SK-MEL-5 (cell line): ENCODE results near the gene FAM20A. TPM values are rescaled to one million over a fixed set of nuclear protein-coding genes. Genes with fewer than 3 reads are reported as not detected.
A peak's percentile ranks its signal among the peaks of the same experiment; 100 is the strongest.
"Not testable (repeated sequence)": the region's sequence is repeated elsewhere in the genome, so short reads cannot be mapped to it uniquely, and the experiment has no call there.

Source experiments
- DNase-seq: peaks from one replicate; pipeline ENCODE4 v3.0.0-alpha.2; 2016; ENCODE audit warnings: low read depth, low spot score
- in situ Hi-C: cut with HindIII; loops from 2 replicates; pipeline ENCODE4 v1.10.0; 2016; ENCODE audit warnings: low sequenced_read_pairs, high pct_unique_total_duplicates, low pct_unique_long_range_greater_than_20kb
- total RNA-seq: library from RNA; depleted of rRNA; stranded (reverse); fragments of >200 nt; shearing (Covaris generic); gene quantifications from 2 replicates; pipeline ENCODE4 v1.2.3, GENCODE V29; 2014

Gene FAM20A
- total RNA-seq, 1 experiment from 2014 or later = not detected

- DNase-seq, in situ Hi-C loops: not testable (repeated sequence)
These were observed 83.6 kb downstream of the FAM20A start for GRCh38 chr17:68517605-68518004.

DNA sequence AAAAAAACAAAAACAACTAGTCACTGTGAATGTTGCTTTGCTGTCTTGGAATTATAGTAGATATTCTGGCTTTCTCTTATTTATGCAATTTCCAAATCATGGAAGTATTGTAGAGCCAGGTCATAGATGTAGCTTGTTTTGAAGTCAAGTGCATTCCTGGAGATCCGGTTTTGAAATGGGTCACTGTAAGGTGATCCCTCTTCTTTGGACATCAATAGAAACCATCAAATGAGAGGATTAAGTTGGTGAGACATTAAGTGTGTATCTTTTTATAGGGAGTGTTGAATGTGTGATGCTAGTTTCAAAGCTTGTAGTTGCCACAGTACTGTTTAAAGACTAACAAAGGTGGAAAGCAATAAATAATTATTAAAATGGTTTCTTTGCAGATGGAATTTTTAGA is 84.4 kb downstream of the FAM20A start:
- in situ Hi-C loops = no loop called here

GRCh38 chr17:68514831-68515635 is 86.1 kb downstream of the FAM20A start:
- in situ Hi-C loops = no loop called here
- peak; percentile 100 for DNase-seq

More for the DNA sequence above, 84.4 kb downstream of the FAM20A start:
- DNase-seq = no peak

DNA sequence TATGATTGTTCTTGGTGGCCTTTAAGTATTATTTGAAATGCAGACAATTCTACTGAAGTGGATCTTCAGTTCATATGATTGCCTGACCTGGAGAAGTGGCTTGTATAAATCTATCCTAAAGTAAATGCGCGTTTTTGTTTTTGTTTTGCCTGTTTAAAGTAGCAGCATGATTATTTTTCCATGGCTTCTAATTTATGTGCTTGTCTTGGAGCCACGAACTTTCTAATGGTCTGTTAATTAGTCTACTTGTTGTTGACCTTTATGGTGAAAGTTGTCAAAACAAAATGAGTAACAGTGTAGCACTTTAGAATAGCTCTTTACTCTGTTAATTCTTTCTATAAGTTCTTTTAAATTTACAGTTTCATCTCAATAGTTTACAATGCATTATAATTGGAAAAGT is 87.2 kb downstream of the FAM20A start:
- no peak for DNase-seq

DNA sequence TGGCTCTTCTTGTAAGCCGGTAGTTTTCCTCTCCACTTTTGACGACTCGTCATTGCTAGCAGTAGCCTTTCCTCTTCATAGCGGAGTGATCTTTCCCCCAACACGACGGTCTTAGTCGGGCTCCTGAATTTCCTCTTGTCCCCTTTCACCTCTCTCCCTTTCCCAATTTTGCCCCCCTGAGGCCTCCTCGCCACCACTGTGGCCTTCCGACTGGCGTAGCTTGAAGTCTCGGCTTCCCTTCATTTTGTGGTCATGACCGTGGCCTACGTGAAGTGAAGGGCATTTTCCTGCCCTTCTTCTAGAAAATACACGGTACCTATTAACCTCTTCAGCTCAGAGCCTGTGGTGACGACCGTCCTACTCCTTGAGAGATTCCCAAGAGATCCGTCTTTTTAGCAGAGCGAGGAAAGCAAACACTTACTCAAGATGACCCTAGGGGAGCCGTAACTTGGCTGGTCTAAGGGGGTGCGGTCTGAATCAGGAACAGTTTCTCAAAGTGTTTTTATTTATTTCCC is 88.2 kb downstream of the FAM20A start:
- DNase-seq = peak; percentile 91
- in situ Hi-C loops = no loop called here

More for the DNA sequence above, 87.2 kb downstream of the FAM20A start:
- in situ Hi-C loops = no loop called here

DNA sequence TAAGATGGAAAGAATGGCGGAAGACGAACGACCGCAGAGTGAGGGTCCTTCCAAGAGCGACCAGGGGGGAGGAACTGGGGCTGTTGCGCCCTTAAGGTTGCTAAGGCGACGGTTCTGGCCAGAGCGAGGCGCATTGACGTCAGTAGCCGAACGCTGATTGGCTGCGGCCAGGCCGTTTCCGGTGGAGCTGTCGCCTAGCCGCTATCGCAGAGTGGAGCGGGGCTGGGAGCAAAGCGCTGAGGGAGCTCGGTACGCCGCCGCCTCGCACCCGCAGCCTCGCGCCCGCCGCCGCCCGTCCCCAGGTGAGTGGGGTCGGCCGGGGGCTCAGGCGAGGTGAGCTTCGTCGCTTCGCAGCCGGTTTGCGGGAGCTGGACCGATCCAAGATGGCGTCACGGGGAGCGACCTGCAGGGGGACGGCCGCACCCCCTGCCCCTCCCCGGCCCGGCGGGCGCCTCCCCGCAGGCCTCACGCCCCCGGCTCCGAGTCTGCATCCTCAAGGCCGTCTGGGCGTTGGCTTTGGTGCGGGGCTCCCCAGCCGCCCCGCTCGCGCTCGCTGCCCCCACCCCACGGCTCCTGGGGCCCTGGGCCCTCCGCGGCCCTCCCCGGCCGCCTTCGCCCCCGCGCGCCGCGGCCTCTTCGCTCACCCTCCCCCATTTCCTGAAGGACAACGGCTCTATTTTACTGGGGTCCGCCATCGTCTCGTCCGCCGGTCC is 88.8 kb downstream of the FAM20A start, which contains the start of gene PRKAR1A:
Gene PRKAR1A, plus strand, starts transcription at position 184 of the 713 bp plus-strand sequence. CDS start 2,970 bp downstream, outside the sequence.
- in situ Hi-C loops = no loop called here

DNA sequence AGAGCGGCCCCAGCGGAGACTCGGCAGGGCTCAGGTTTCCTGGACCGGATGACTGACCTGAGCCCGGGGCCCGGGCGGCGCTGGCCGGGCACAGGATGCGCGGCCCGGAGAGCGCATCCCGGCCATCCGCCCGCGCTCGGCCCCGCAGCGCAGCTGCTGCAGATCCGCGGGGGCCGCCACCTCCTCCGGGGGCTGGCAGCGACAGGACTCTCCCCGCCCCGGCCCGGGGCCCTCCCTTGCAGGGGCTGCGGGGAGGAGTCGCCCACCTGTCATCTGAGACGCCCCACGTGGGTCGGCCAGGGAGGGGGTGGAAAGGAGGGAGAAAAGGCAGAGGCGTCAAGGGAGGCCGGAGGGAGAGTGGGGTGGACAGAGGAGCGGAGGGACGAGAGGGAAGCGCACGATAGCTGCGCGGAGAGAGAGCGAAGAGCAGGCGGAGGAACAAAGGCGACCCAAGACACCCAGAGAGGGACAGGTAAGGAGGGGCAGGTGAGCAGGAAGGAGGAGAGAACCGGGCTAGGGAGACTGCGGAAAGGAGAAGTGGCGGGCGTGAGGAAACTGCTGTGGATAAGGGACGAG is 89.4 kb downstream of the FAM20A start:
- in situ Hi-C loops = no loop called here
- peak; percentile 88 for DNase-seq

More for the DNA sequence above, 88.8 kb downstream of the FAM20A start, which contains the start of gene PRKAR1A:
- peak; percentile 99 for DNase-seq

DNA sequence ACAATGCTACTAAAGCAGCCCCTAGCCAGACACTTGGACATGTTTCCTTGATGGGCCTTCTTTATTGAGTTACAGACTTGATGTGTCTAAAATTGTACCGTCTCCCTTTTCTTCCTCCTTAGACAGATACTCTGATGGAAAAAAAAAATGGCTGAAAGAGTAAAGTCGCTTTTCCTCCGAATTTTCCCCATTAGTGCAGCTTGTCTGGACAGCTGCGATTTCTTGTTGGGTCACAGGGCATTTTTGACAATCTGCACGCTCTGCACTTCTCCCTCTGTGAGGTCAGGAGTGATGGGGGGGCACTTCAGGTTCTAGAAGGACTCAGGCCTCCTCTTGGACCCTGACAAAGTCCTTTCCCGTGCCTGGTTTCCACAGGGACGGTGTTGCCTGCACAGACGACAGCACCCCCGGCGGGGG is 89.9 kb downstream of the FAM20A start:
- in situ Hi-C loops = no loop called here
- DNase-seq = peak; percentile 63

- in situ Hi-C loops = no loop called here
- DNase-seq = peak; percentile 73
These were observed 91.8 kb downstream of the FAM20A start for GRCh38 chr17:68509141-68510057.

- in situ Hi-C loops = no loop called here
- DNase-seq = no peak
These were observed 93.6 kb downstream of the FAM20A start for GRCh38 chr17:68507576-68507975.

- no peak for DNase-seq
- in situ Hi-C loops = no loop called here
These were observed 95.2 kb downstream of the FAM20A start for GRCh38 chr17:68505951-68506350.

DNA sequence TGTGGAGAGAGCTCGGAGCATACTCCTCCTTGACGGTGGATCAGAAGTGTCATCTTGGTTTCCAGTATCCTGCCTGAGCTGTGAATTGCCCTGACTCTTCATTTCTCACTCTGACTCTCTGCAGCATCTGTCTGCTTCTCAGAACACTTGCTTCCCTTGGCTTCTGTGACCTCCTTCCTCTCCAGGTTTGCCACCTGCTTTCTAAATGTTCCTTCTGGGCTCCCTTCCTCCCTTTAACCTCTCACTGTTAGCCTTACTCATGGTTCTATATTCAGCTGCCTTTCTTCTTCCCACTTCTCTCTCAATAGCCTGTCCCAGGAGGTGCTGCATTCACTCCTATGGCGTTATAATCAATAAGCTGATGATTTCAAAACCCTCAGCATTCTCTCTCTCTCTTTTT is 100.1 kb downstream of the FAM20A start:
- DNase-seq = no peak
- in situ Hi-C loops = no loop called here

- no peak for DNase-seq
- in situ Hi-C loops = no loop called here
These were observed 101.6 kb downstream of the FAM20A start for GRCh38 chr17:68499587-68499986.

GRCh38 chr17:68498479-68499326 is 102.5 kb downstream of the FAM20A start:
- no peak for DNase-seq
- in situ Hi-C loops = no loop called here

DNA sequence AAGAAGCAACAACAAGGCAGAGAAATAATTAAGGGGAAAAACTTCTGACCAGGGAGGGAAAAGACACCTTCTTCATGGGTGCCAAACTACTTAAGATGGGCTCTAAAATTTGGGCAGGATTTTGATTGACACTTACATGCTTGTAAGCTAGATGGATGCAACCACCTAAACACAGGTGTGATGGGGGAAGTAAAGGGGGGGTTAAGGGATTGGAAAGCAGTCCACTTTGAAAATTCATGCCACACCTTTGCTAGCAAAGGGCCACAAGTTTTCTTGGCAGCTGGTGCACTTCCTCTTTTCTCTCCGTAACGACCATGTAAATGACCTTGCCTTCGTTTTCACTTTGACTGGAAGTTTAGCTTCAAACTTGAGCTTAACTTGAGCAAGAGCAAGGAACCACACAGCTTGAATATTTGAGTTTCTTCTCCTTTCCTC is 103.3 kb downstream of the FAM20A start:
- in situ Hi-C loops = no loop called here
- DNase-seq = no peak

- in situ Hi-C loops = no loop called here
- no peak for DNase-seq
These were observed 106.1 kb downstream of the FAM20A start for GRCh38 chr17:68495081-68495480.
